ENCODE measurements around the gene PLP2. TPM values are rescaled to one million over a fixed set of nuclear protein-coding genes. Genes with fewer than 3 reads are reported as not detected.
A peak's percentile ranks its signal among the peaks of the same experiment; 100 is the strongest.
"Not testable (repeated sequence)": the region's sequence is repeated elsewhere in the genome, so short reads cannot be mapped to it uniquely, and the experiment has no call there.

PLP2 gene
- total RNA-seq, 1 experiment from 2014 or later: 139 TPM

GRCh38 chrX:49155900-49156837, 15.5 kb upstream of the PLP2 start:
- peak; percentile 90 for DNase-seq
- no peaks in the 10 kb centered on the region for H3K9me3 ChIP-seq
- H3K27me3 ChIP-seq: no peaks in the 10 kb centered on the region
- H3K4me3 ChIP-seq: peak overlapping the region; percentile 50
- no peaks in the 10 kb centered on the region for H3K36me3 ChIP-seq

- Histone ChIP-seq H3K27me3 (no peaks in the 10 kb centered on the region), H3K9me3 (no peaks in the 10 kb centered on the region), H3K4me3 (no peak overlapping the region), H3K36me3 (no peaks in the 10 kb centered on the region)
- no peak for DNase-seq
Observed at GRCh38 chrX:49157194-49157593, 14.5 kb upstream of the PLP2 start.

GRCh38 chrX:49160908-49161307, 10.8 kb upstream of the PLP2 start:
- DNase-seq: no peak
- H3K27me3 ChIP-seq: no peaks in the 10 kb centered on the region
- no peak overlapping the region for H3K4me3 ChIP-seq
- H3K9me3 ChIP-seq: no peaks in the 10 kb centered on the region
- H3K36me3 ChIP-seq: no peaks in the 10 kb centered on the region

- H3K4me3 ChIP-seq: no peak overlapping the region
- H3K27me3 ChIP-seq: no peaks in the 10 kb centered on the region
- no peak for DNase-seq
- H3K9me3 ChIP-seq: no peaks in the 10 kb centered on the region
- no peaks in the 10 kb centered on the region for H3K36me3 ChIP-seq
Observed at GRCh38 chrX:49161632-49162031, 10.1 kb upstream of the PLP2 start.

GRCh38 chrX:49162620-49163019, 9.1 kb upstream of the PLP2 start, which contains the start of gene MAGIX:
TSS of gene MAGIX (plus strand) at chrX:49162758. CDS start at chrX:49162890, 132 bp downstream.
- Histone ChIP-seq H3K9me3 (no peaks in the 10 kb centered on the region), H3K36me3 (no peaks in the 10 kb centered on the region), H3K27me3 (no peaks in the 10 kb centered on the region), H3K4me3 (peak within 1 kb of the TSS; percentile 30)
- no peak for DNase-seq

- H3K4me3 ChIP-seq: peak overlapping the region; percentile 33
Observed at GRCh38 chrX:49163555-49164419, 7.9 kb upstream of the PLP2 start.

GRCh38 chrX:49164589-49165360, 6.9 kb upstream of the PLP2 start:
- no peak for DNase-seq
- no peaks in the 10 kb centered on the region for H3K27me3 ChIP-seq
- no peaks in the 10 kb centered on the region for H3K9me3 ChIP-seq

More at GRCh38 chrX:49163555-49164419, 7.9 kb upstream of the PLP2 start:
- H3K9me3 ChIP-seq: no peaks in the 10 kb centered on the region
- no peaks in the 10 kb centered on the region for H3K27me3 ChIP-seq
- DNase-seq: peak; percentile 84
- no peaks in the 10 kb centered on the region for H3K36me3 ChIP-seq

GRCh38 chrX:49165901-49166881, 5.5 kb upstream of the PLP2 start:
- DNase-seq: peak; percentile 61
- Histone ChIP-seq H3K36me3 (no peaks in the 10 kb centered on the region), H3K4me3 (peak overlapping the region; percentile 37), H3K9me3 (no peaks in the 10 kb centered on the region), H3K27me3 (no peaks in the 10 kb centered on the region)

More at GRCh38 chrX:49164589-49165360, 6.9 kb upstream of the PLP2 start:
- H3K36me3 ChIP-seq: no peaks in the 10 kb centered on the region
- no peak overlapping the region for H3K4me3 ChIP-seq

GRCh38 chrX:49166914-49167739, 4.6 kb upstream of the PLP2 start:
- H3K4me3 ChIP-seq: peak overlapping the region; percentile 37
- no peaks in the 10 kb centered on the region for H3K36me3 ChIP-seq
- DNase-seq: peak; percentile 91
- H3K9me3 ChIP-seq: no peaks in the 10 kb centered on the region
- no peaks in the 10 kb centered on the region for H3K27me3 ChIP-seq

GRCh38 chrX:49167740-49168108, 4.0 kb upstream of the PLP2 start:
- Histone ChIP-seq H3K27me3 (no peaks in the 10 kb centered on the region), H3K4me3 (peak overlapping the region; percentile 37), H3K9me3 (no peaks in the 10 kb centered on the region), H3K36me3 (peaks cover 3% of the 10 kb centered on the region; the same call in 1 of the 2 replicates)
- no peak for DNase-seq

- Histone ChIP-seq H3K36me3 (peaks cover 21% of the 10 kb centered on the region), H3K27me3 (no peaks in the 10 kb centered on the region), H3K4me3 (peak overlapping the region; percentile 81), H3K9me3 (no peaks in the 10 kb centered on the region)
- peak; percentile 77 for DNase-seq
Observed at GRCh38 chrX:49172280-49172780, 632 bp downstream of the PLP2 start.

- H3K27me3 ChIP-seq, H3K9me3 ChIP-seq, DNase-seq, H3K4me3 ChIP-seq: not testable (repeated sequence)
- H3K36me3 ChIP-seq: peaks cover 21% of the 10 kb centered on the region
Observed at GRCh38 chrX:49173544-49173943, 1.8 kb downstream of the PLP2 start.

- Histone ChIP-seq H3K4me3 (no peak overlapping the region), H3K36me3 (peaks cover 21% of the 10 kb centered on the region), H3K27me3 (no peaks in the 10 kb centered on the region), H3K9me3 (no peaks in the 10 kb centered on the region)
- DNase-seq: no peak
Observed at GRCh38 chrX:49174723-49175122, 3.0 kb downstream of the PLP2 start.

- no peak for DNase-seq
- no peaks in the 10 kb centered on the region for H3K27me3 ChIP-seq
- no peak overlapping the region for H3K4me3 ChIP-seq
- H3K36me3 ChIP-seq: peaks cover 21% of the 10 kb centered on the region
- H3K9me3 ChIP-seq: no peaks in the 10 kb centered on the region
Observed at GRCh38 chrX:49175435-49176274, 4.0 kb downstream of the PLP2 start.
